Keratinocyte (primary cell): ENCODE results near the gene ROBO4.

Source experiments
- CTCF ChIP-seq, 3 experiments: IDR thresholded peaks in 1 of 3; conservative IDR thresholded peaks in 1 of 3; optimal IDR thresholded peaks in 1 of 3; 2 replicates in 2 of 3; 3 replicates in 1 of 3; pipeline versions ENCODE3 to v1.5.1; 2011; ENCODE audit warnings: low read length in 3 of 3, mild to moderate bottlenecking in 3 of 3, moderate library complexity in 2 of 3, control low read depth in 1 of 3, inconsistent platforms in 1 of 3; ENCODE audit not compliant: insufficient read depth in 2 of 3; ENCODE audit errors: extremely low read depth in 1 of 3
- EZH2 ChIP-seq: IDR thresholded peaks from one replicate; pipeline ENCODE4 v1.6.1; 2012; ENCODE audit warnings: inconsistent platforms, mild to moderate bottlenecking, low read length, moderate library complexity

DNA sequence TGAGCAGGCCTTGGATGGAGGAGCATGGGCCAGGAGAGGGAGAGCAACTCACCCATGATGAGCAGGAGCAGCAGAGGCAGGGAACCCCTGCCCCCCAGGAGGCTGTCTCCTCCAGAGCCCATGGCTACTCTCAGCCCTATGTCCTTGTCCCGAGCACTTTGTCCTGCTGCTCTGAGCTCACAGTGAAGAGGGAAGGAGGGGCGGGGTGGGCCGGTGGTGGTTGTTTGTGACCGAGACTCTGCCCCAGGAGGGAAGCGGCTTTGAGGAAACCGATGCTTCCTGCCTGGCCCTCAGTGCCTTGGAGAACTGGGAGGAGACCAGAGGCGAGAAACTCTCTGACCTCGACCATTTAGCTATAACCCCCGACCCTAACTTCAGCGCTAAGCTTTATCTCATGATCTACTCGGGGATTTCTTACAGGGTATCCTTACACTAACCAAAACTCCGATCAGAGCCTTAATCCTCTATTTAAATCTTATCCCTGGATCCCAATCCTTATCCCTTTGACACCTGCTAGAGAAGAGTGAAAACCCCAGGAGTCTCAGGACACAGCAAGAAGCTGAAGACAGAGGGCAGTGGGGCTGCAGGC, at the start of gene ROBO4:
- TF ChIP-seq CTCF (optimal IDR thresholded peaks at IDR 0.05 in 1 of 3, IDR thresholded peaks at IDR 0.05 in 1 of 3, conservative IDR thresholded peaks at IDR 0.05 in 1 of 3; ENCODE audit: extremely low read depth in 1 of 3, insufficient read depth in 2 of 3, low read length in 3 of 3): no peak
- no peak for TF ChIP-seq EZH2
